ENCODE measurements around the gene MXI1.

GRCh38 chr10:110242511-110242910 is 35.1 kb downstream of the MXI1 start:
- TF ChIP-seq POLR2A (IDR thresholded peaks at IDR 0.05) (no peak), CTCF (IDR thresholded peaks at IDR 0.05) (no peak)
